ENCODE results near the gene HEATR5B.
A peak's percentile ranks its signal among the peaks of the same experiment; 100 is the strongest.

The HEATR5B gene

GRCh38 chr2:37083873-37084794 is at the start of gene HEATR5B, which contains the start of gene GPATCH11:
HEATR5B (minus strand) TSS chr2:37084372; CDS start chr2:37083414, 958 bp downstream.
GPATCH11 (plus strand) TSS chr2:37084518; CDS start chr2:37088382, 3,864 bp downstream.
- H2AFZ ChIP-seq (ENCODE audit: low read depth): peak within 1 kb of the TSS; percentile 89

GRCh38 chr2:37132914-37133313 is 48.7 kb upstream of the HEATR5B start:
- H3K79me2 ChIP-seq (ENCODE audit: insufficient read depth, low read depth): no peaks in the 10 kb centered on the region
- H3K9ac ChIP-seq: no peak overlapping the region
- H3K4me3 ChIP-seq (IDR thresholded peaks at IDR 0.05; ENCODE audit: insufficient read depth, low read depth, low read length): no peak overlapping the region
- no peak overlapping the region for H2AFZ ChIP-seq (ENCODE audit: low read depth)
- no peak for TF ChIP-seq CTCF (conservative IDR thresholded peaks at IDR 0.05; ENCODE audit: low read depth, low read length)
- no peak overlapping the region for H3K27ac ChIP-seq
- H3K4me1 ChIP-seq (ENCODE audit: low read depth, poor library complexity, severe bottlenecking): no peaks in the 10 kb centered on the region
- H4K20me1 ChIP-seq (ENCODE audit: insufficient read depth): no peaks in the 10 kb centered on the region
- no peaks in the 10 kb centered on the region for H3K27me3 ChIP-seq (ENCODE audit: insufficient read depth, low read depth)
- no peaks in the 10 kb centered on the region for H3K36me3 ChIP-seq (ENCODE audit: insufficient read depth)
- no peak overlapping the region for H3K4me2 ChIP-seq

More at GRCh38 chr2:37083873-37084794, at the start of gene HEATR5B, which contains the start of gene GPATCH11:
- H3K4me3 ChIP-seq (IDR thresholded peaks at IDR 0.05; ENCODE audit: insufficient read depth, low read depth, low read length): peak within 1 kb of the TSS; percentile 91
- H3K4me2 ChIP-seq: peak within 1 kb of the TSS; percentile 91
- TF ChIP-seq CTCF (conservative IDR thresholded peaks at IDR 0.05; ENCODE audit: low read depth, low read length): no peak
- H3K27me3 ChIP-seq (ENCODE audit: insufficient read depth, low read depth): no peaks in the 10 kb centered on the region
- H4K20me1 ChIP-seq (ENCODE audit: insufficient read depth): no peaks in the 10 kb centered on the region
- H3K9ac ChIP-seq: peak within 1 kb of the TSS; percentile 43; the same call in 1 of the 2 replicates
- H3K27ac ChIP-seq: peak within 1 kb of the TSS; percentile 19
- H3K4me1 ChIP-seq (ENCODE audit: low read depth, poor library complexity, severe bottlenecking): peaks cover 53% of the 10 kb centered on the region
- peaks cover 19% of the 10 kb centered on the region; the same call in 1 of the 2 replicates for H3K79me2 ChIP-seq (ENCODE audit: insufficient read depth, low read depth)
- no peaks in the 10 kb centered on the region; the same call in 1 of the 2 replicates for H3K36me3 ChIP-seq (ENCODE audit: insufficient read depth)

- Histone ChIP-seq H3K4me2 (no peak overlapping the region), H3K27me3 (ENCODE audit: insufficient read depth, low read depth) (no peaks in the 10 kb centered on the region), H2AFZ (ENCODE audit: low read depth) (no peak overlapping the region), H3K4me3 (IDR thresholded peaks at IDR 0.05; ENCODE audit: insufficient read depth, low read depth, low read length) (no peak overlapping the region), H4K20me1 (ENCODE audit: insufficient read depth) (no peaks in the 10 kb centered on the region), H3K36me3 (ENCODE audit: insufficient read depth) (no peaks in the 10 kb centered on the region), H3K79me2 (ENCODE audit: insufficient read depth, low read depth) (no peaks in the 10 kb centered on the region), H3K4me1 (ENCODE audit: low read depth, poor library complexity, severe bottlenecking) (no peaks in the 10 kb centered on the region), H3K27ac (no peak overlapping the region), H3K9ac (no peak overlapping the region)
- TF ChIP-seq CTCF (conservative IDR thresholded peaks at IDR 0.05; ENCODE audit: low read depth, low read length): no peak
Measured at GRCh38 chr2:37125416-37125815, 41.2 kb upstream of the HEATR5B start.

GRCh38 chr2:37119157-37119556 is 35.0 kb upstream of the HEATR5B start:
- H3K27me3 ChIP-seq (ENCODE audit: insufficient read depth, low read depth): no peaks in the 10 kb centered on the region
- H4K20me1 ChIP-seq (ENCODE audit: insufficient read depth): no peaks in the 10 kb centered on the region
- H3K79me2 ChIP-seq (ENCODE audit: insufficient read depth, low read depth): no peaks in the 10 kb centered on the region
- H3K4me3 ChIP-seq (IDR thresholded peaks at IDR 0.05; ENCODE audit: insufficient read depth, low read depth, low read length): no peak overlapping the region
- H3K4me2 ChIP-seq: no peak overlapping the region
- H3K4me1 ChIP-seq (ENCODE audit: low read depth, poor library complexity, severe bottlenecking): no peaks in the 10 kb centered on the region
- H3K9ac ChIP-seq: no peak overlapping the region
- H2AFZ ChIP-seq (ENCODE audit: low read depth): no peak overlapping the region
- TF ChIP-seq CTCF (conservative IDR thresholded peaks at IDR 0.05; ENCODE audit: low read depth, low read length): no peak
- H3K36me3 ChIP-seq (ENCODE audit: insufficient read depth): no peaks in the 10 kb centered on the region
- H3K27ac ChIP-seq: no peak overlapping the region
